HG03432 (cell line): Measurements from ENCODE around the gene TECPR1.

Experiments
- ATAC-seq: cut with Tn5 transposase; IDR thresholded peaks from one replicate; pipeline ENCODE4 v1.9.1; 2021; ENCODE audit warnings: mild to moderate bottlenecking, moderate library complexity; ENCODE audit not compliant: unreplicated experiment

The TECPR1 gene

GRCh38 chr7:98251601-98252424, at the start of gene TECPR1:
Gene TECPR1, minus strand, starts transcription at chr7:98252232. Its CDS starts 6,086 bp downstream, at chr7:98246146.
- peak; percentile 99 for ATAC-seq

- no peak for ATAC-seq
Observed at GRCh38 chr7:98300595-98301372, 48.8 kb upstream of the TECPR1 start.

GRCh38 chr7:98297626-98298286, 45.7 kb upstream of the TECPR1 start:
- no peak for ATAC-seq

- ATAC-seq, result no peak
Observed at GRCh38 chr7:98296833-98297232, 44.8 kb upstream of the TECPR1 start.

- no peak for ATAC-seq
Observed at GRCh38 chr7:98295467-98296192, 43.6 kb upstream of the TECPR1 start.

- peak; percentile 78 for ATAC-seq
Observed at GRCh38 chr7:98294798-98295382, 42.9 kb upstream of the TECPR1 start.

- ATAC-seq, result no peak
Observed at GRCh38 chr7:98294326-98294725, 42.3 kb upstream of the TECPR1 start.

GRCh38 chr7:98293746-98294145, 41.7 kb upstream of the TECPR1 start:
- ATAC-seq, result no peak

- ATAC-seq, result no peak
Observed at GRCh38 chr7:98293265-98293664, 41.2 kb upstream of the TECPR1 start.

GRCh38 chr7:98291717-98292116, 39.7 kb upstream of the TECPR1 start:
- ATAC-seq, result no peak

- ATAC-seq, result no peak
Observed at GRCh38 chr7:98289333-98289875, 37.4 kb upstream of the TECPR1 start.

GRCh38 chr7:98288064-98288823, 36.2 kb upstream of the TECPR1 start:
- no peak for ATAC-seq

- ATAC-seq, result no peak
Observed at GRCh38 chr7:98287486-98287959, 35.5 kb upstream of the TECPR1 start.

GRCh38 chr7:98286701-98287485, 34.9 kb upstream of the TECPR1 start:
- no peak for ATAC-seq

- no peak for ATAC-seq
Observed at GRCh38 chr7:98286093-98286539, 34.1 kb upstream of the TECPR1 start.

GRCh38 chr7:98285157-98286092, 33.4 kb upstream of the TECPR1 start:
- ATAC-seq, result no peak

- no peak for ATAC-seq
Observed at GRCh38 chr7:98284335-98285036, 32.5 kb upstream of the TECPR1 start.
